Transverse colon (tissue), 4 donors: ENCODE data around the gene MAP2K5.

ENCODE experiments used
- EP300 ChIP-seq: sonication (generic); formaldehyde crosslinking; IDR thresholded peaks from one replicate; pipeline ENCODE4 v1.6.1; 2017; ENCODE audit warnings: antibody characterized with exemption, low read depth
- POLR2A ChIP-seq: fragments of 450-650 bp; IDR thresholded peaks from one replicate; pipeline ENCODE4 v1.6.1; 2016; ENCODE audit warnings: antibody characterized with exemption, mild to moderate bottlenecking, moderate library complexity
- POLR2AphosphoS5 ChIP-seq, 3 donors: sonication (generic); formaldehyde crosslinking; IDR thresholded peaks; one replicate each; pipeline ENCODE4 v1.6.1; 2016; ENCODE audit warnings: antibody characterized with exemption in 3 of 3
- TF ChIP-seq, protein P1 (sequence below), 5 experiments: fragments of 200-600 bp in 3 of 5; fragments of 450-650 bp in 2 of 5; sonication (generic) in 3 of 5; IDR thresholded peaks; 1 replicate in 2 of 5; 2 replicates in 3 of 5; pipeline ENCODE4 v1.5.1; 2016 to 2017; ENCODE audit warnings: antibody characterized with exemption in 5 of 5, inconsistent platforms in 3 of 5, mild to moderate bottlenecking in 2 of 5, moderate library complexity in 1 of 5

DNA sequence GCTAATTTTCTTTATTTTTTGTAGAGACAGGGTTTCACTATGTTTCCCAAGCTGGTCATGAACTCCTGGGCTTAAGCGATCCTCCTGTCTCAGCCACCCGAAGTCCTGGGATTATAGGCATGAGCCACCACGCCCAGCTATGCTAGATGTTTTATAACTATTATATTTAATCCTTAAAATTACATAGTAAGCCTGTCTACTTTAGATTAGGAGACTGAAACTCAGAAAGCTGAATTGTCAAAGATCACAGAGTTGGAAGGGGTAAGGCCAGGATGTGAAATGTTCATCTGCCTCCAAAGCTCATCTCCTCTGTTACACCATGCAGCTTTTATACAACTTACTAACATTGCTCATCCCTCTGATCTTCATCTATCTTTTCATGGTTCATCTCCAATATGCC is 89.8 kb downstream of the MAP2K5 start:
- TF ChIP-seq, protein P1, sequence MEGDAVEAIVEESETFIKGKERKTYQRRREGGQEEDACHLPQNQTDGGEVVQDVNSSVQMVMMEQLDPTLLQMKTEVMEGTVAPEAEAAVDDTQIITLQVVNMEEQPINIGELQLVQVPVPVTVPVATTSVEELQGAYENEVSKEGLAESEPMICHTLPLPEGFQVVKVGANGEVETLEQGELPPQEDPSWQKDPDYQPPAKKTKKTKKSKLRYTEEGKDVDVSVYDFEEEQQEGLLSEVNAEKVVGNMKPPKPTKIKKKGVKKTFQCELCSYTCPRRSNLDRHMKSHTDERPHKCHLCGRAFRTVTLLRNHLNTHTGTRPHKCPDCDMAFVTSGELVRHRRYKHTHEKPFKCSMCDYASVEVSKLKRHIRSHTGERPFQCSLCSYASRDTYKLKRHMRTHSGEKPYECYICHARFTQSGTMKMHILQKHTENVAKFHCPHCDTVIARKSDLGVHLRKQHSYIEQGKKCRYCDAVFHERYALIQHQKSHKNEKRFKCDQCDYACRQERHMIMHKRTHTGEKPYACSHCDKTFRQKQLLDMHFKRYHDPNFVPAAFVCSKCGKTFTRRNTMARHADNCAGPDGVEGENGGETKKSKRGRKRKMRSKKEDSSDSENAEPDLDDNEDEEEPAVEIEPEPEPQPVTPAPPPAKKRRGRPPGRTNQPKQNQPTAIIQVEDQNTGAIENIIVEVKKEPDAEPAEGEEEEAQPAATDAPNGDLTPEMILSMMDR (IDR thresholded peaks at IDR 0.05), result no peak
- TF ChIP-seq POLR2A, result no peak
- no peak for TF ChIP-seq POLR2AphosphoS5 (IDR thresholded peaks at IDR 0.05)
- no peak for TF ChIP-seq EP300
